ENCODE data around the gene FOXN3. TPM values are rescaled to one million over a fixed set of nuclear protein-coding genes. Genes with fewer than 3 reads are reported as not detected.
A peak's percentile ranks its signal among the peaks of the same experiment; 100 is the strongest.

Gene FOXN3
- total RNA-seq, 1 donor from 2014 or later: 122 TPM

- Histone ChIP-seq H4K20me1 (ENCODE audit: insufficient read depth, low read length) (peaks cover 29% of the 10 kb centered on the region), H3K4me2 (ENCODE audit: low read length) (no peak overlapping the region), H3K9ac (ENCODE audit: low read length) (no peak overlapping the region), H3K27ac (ENCODE audit: low read depth, low read length) (no peak overlapping the region), H3K4me3 (ENCODE audit: insufficient read depth, low read depth, low read length) (no peak overlapping the region), H3K36me3 (ENCODE audit: insufficient read depth, low read length) (peaks cover 3% of the 10 kb centered on the region), H3K27me3 (ENCODE audit: insufficient read depth, low read length) (no peaks in the 10 kb centered on the region), H3K79me2 (ENCODE audit: insufficient read depth, low read length) (peaks cover 48% of the 10 kb centered on the region), H3K9me3 (ENCODE audit: insufficient read depth, low read depth, low read length) (no peaks in the 10 kb centered on the region), H3K4me1 (ENCODE audit: insufficient read depth, low read length) (peaks cover 14% of the 10 kb centered on the region), H2AFZ (ENCODE audit: low read depth, low read length) (no peak overlapping the region)
- TF ChIP-seq CTCF (IDR thresholded peaks at IDR 0.05; ENCODE audit: insufficient read depth, low read depth, low read length) (no peak), EZH2 (IDR thresholded peaks at IDR 0.05; ENCODE audit: insufficient read depth, low read length) (no peak)
- peak; percentile 41 for DNase-seq (ENCODE audit: low read depth)
- H3K9me3 Mint-ChIP-seq (ENCODE audit: unreplicated experiment): no peaks in the 10 kb centered on the region
- no peak overlapping the region for H3K4me3 Mint-ChIP-seq (ENCODE audit: unreplicated experiment)
- peaks cover 27% of the 10 kb centered on the region for H3K36me3 Mint-ChIP-seq (ENCODE audit: low read depth, unreplicated experiment)
- no peaks in the 10 kb centered on the region for H3K27me3 Mint-ChIP-seq (ENCODE audit: low read depth, unreplicated experiment)
- FAIRE-seq: no peak
- H3K4me1 Mint-ChIP-seq (ENCODE audit: low read depth, unreplicated experiment): peaks cover 29% of the 10 kb centered on the region
- H3K27ac Mint-ChIP-seq (ENCODE audit: unreplicated experiment): peak overlapping the region; percentile 4
These were observed 67.6 kb downstream of the FOXN3 start for GRCh38 chr14:89349171-89350008.

GRCh38 chr14:89348722-89349121 is 68.3 kb downstream of the FOXN3 start:
- no peak for DNase-seq (ENCODE audit: low read depth)
- H3K4me1 Mint-ChIP-seq (ENCODE audit: low read depth, unreplicated experiment): peaks cover 29% of the 10 kb centered on the region
- no peak overlapping the region for H3K27ac ChIP-seq (ENCODE audit: low read depth, low read length)
- no peaks in the 10 kb centered on the region for H3K9me3 Mint-ChIP-seq (ENCODE audit: unreplicated experiment)
- no peak for FAIRE-seq
- no peak overlapping the region for H3K9ac ChIP-seq (ENCODE audit: low read length)
- TF ChIP-seq EZH2 (IDR thresholded peaks at IDR 0.05; ENCODE audit: insufficient read depth, low read length) (no peak), CTCF (IDR thresholded peaks at IDR 0.05; ENCODE audit: insufficient read depth, low read depth, low read length) (no peak)
- H3K4me3 ChIP-seq (ENCODE audit: insufficient read depth, low read depth, low read length): no peak overlapping the region
- H4K20me1 ChIP-seq (ENCODE audit: insufficient read depth, low read length): peaks cover 30% of the 10 kb centered on the region
- H3K36me3 ChIP-seq (ENCODE audit: insufficient read depth, low read length): peaks cover 3% of the 10 kb centered on the region
- no peak overlapping the region for H2AFZ ChIP-seq (ENCODE audit: low read depth, low read length)
- no peaks in the 10 kb centered on the region for H3K27me3 ChIP-seq (ENCODE audit: insufficient read depth, low read length)
- no peak overlapping the region for H3K4me2 ChIP-seq (ENCODE audit: low read length)
- H3K79me2 ChIP-seq (ENCODE audit: insufficient read depth, low read length): peaks cover 48% of the 10 kb centered on the region
- peak overlapping the region; percentile 4 for H3K27ac Mint-ChIP-seq (ENCODE audit: unreplicated experiment)
- H3K4me3 Mint-ChIP-seq (ENCODE audit: unreplicated experiment): no peak overlapping the region
- H3K9me3 ChIP-seq (ENCODE audit: insufficient read depth, low read depth, low read length): no peaks in the 10 kb centered on the region
- H3K4me1 ChIP-seq (ENCODE audit: insufficient read depth, low read length): peaks cover 14% of the 10 kb centered on the region
- no peaks in the 10 kb centered on the region for H3K27me3 Mint-ChIP-seq (ENCODE audit: low read depth, unreplicated experiment)
- peaks cover 27% of the 10 kb centered on the region for H3K36me3 Mint-ChIP-seq (ENCODE audit: low read depth, unreplicated experiment)

GRCh38 chr14:89347885-89348284 is 69.1 kb downstream of the FOXN3 start:
- Histone ChIP-seq H3K79me2 (ENCODE audit: insufficient read depth, low read length) (peaks cover 44% of the 10 kb centered on the region), H3K4me3 (ENCODE audit: insufficient read depth, low read depth, low read length) (no peak overlapping the region), H3K27ac (ENCODE audit: low read depth, low read length) (no peak overlapping the region), H4K20me1 (ENCODE audit: insufficient read depth, low read length) (peaks cover 22% of the 10 kb centered on the region), H3K4me1 (ENCODE audit: insufficient read depth, low read length) (peaks cover 14% of the 10 kb centered on the region), H3K27me3 (ENCODE audit: insufficient read depth, low read length) (no peaks in the 10 kb centered on the region), H3K9me3 (ENCODE audit: insufficient read depth, low read depth, low read length) (no peaks in the 10 kb centered on the region), H3K4me2 (ENCODE audit: low read length) (no peak overlapping the region), H3K9ac (ENCODE audit: low read length) (no peak overlapping the region), H3K36me3 (ENCODE audit: insufficient read depth, low read length) (peaks cover 3% of the 10 kb centered on the region), H2AFZ (ENCODE audit: low read depth, low read length) (no peak overlapping the region)
- peaks cover 27% of the 10 kb centered on the region for H3K36me3 Mint-ChIP-seq (ENCODE audit: low read depth, unreplicated experiment)
- H3K9me3 Mint-ChIP-seq (ENCODE audit: unreplicated experiment): no peaks in the 10 kb centered on the region
- H3K27me3 Mint-ChIP-seq (ENCODE audit: low read depth, unreplicated experiment): no peaks in the 10 kb centered on the region
- TF ChIP-seq CTCF (IDR thresholded peaks at IDR 0.05; ENCODE audit: insufficient read depth, low read depth, low read length) (no peak), EZH2 (IDR thresholded peaks at IDR 0.05; ENCODE audit: insufficient read depth, low read length) (no peak)
- peak overlapping the region; percentile 34 for H3K27ac Mint-ChIP-seq (ENCODE audit: unreplicated experiment)
- H3K4me1 Mint-ChIP-seq (ENCODE audit: low read depth, unreplicated experiment): peaks cover 27% of the 10 kb centered on the region
- no peak for FAIRE-seq
- no peak for DNase-seq (ENCODE audit: low read depth)
- no peak overlapping the region for H3K4me3 Mint-ChIP-seq (ENCODE audit: unreplicated experiment)

All from astrocyte (in vitro differentiated cells and primary cell).